Measurements from ENCODE around the gene KLHL26.

Gene KLHL26

DNA sequence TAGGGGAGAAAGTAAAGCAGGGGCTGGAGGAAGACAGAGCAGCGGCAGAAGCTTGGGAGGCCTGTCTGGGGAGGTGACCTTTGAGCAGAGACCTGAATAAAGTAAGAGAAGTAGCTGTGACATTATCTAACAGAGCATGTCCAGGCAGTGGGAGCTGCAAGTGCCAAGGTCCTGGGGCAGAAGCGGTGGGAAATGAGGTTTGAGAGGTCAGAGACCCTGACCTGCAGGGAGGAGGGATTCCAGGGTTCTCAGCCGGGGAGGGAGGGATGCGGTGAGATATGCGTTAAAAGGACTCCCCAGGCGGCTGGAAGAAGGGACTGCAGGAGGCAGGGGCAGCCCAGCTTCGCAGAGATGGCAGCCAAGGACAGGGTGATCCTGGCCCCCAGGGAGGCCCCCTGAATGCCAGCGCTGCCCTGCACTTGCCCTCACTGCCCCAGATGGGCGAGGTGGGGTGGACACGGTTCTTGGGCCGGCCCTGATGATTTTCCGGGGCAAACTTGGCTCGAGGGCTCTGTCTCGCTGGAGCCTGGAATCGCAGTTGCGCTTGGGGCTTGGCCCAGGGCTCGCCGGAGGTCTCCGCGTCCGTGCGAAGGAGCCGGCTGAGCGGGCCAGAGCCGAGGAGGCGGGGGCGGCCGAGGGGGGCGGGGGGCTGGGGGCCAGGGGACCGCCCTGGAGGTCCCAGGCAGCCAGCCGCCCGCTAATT, 33.4 kb upstream of the KLHL26 start:
- no peak for DNase-seq

DNA sequence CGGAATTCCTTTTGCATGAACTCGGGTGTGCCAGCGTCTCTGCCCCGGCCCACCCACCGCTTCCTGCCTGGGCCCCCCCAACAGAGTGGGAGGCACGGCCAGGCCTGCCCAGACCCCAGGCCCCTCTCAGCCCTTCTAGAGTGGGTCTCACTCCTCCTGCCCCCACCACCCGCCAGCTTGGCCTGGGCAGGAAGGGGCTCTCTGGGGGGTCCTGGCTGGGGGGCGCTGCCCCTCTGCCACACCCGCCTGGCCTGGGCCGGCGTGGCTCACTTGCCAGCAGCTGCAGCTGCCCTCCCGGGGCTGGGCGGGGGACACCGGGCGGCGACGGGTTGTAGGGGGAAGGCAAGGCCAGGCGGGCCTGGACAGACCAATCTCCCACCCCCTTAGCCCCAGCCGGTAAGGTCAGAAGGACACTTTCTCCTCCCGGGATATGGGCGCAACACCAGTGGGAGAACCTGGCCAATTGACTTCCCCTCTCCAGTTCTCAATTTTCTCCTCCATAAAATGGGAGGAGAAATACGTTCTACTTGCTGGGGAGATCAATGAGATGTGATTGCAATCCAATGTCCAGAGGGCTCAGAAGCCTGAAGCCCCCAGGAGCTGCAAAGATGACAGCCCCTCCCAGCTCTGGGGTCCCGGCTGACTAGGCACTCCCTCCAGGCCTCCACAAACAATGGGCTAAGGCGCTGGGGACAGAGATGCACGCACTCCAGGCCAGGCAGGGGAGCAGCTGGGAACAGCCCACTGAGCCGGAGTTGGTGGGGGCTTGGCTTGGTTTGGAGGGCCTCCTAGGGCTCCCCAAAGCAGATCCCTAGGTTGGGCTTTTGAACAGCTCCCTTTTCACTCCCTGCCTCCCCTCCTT, 32.6 kb upstream of the KLHL26 start:
- DNase-seq, result no peak

DNA sequence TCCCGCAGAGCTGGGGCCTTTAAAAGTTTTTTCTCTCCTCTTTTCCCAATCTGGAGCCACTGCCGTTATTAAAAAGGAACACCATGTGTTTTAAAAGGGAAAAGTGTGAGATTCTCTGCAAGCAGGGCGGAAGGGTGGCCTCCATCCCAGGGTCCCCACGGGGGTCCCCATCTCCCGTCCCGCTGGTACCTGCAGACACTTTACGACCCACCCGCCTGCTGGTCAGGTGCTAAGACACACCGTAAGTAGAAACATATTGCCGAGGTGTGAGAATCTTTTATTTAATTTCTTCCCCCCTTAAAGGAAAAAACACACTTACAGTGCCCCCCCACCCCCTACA, 32.0 kb upstream of the KLHL26 start:
- DNase-seq, result no peak

DNA sequence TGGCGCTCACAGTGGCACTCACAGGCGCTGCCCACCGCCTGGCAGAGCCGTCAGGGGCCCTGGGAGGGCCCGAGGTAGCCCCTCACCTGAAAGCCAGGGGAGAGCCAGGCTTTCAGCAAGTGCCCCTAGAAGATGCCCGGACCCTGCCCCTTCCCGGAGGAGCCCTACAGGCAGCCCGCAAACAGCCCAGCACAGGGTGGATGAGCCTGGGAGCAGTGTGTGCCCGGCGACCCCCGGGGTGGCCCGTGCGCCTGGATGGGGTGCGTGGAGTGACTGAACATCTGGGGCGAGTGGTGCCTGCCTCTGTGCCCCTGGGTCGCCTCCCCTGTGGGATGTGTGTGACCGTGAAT, 31.7 kb upstream of the KLHL26 start:
- DNase-seq, result no peak

DNA sequence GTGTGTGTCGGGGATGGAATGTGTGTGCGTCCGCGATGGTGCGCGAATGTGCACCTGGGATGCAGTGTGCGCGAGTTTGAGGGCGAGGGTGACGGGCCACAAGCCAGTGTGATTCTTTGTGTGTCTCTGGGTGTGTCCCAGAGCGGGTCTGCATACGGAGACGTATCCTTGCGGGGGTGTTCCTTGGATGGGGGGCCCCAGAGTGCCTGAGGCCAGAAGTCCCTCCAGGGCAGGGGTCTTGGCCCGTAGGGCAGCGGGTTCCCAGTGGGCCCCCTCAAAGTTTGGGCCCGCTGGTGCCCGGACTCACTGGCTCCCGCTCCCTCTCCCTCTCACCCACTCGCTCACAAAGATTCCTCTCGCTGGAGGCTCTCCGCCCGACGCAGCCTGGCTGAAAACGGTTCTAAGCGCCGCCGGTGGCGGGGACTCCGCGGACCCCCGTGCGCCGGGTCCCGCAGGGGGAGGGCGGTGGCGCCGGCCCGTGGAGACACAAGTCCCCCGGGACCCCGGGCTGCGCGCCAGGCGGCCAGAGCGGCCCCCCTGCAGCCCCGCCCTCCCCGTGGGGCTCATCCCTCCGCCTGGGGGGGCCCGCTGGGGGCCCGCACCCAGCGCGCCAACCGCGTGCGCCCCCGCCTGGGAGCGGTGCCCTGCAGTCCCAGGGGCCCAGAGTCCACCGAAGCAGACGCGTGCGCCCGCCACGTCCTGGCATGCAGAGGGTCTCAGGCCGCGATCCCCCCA, 31.1 kb upstream of the KLHL26 start:
- no peak for DNase-seq

DNA sequence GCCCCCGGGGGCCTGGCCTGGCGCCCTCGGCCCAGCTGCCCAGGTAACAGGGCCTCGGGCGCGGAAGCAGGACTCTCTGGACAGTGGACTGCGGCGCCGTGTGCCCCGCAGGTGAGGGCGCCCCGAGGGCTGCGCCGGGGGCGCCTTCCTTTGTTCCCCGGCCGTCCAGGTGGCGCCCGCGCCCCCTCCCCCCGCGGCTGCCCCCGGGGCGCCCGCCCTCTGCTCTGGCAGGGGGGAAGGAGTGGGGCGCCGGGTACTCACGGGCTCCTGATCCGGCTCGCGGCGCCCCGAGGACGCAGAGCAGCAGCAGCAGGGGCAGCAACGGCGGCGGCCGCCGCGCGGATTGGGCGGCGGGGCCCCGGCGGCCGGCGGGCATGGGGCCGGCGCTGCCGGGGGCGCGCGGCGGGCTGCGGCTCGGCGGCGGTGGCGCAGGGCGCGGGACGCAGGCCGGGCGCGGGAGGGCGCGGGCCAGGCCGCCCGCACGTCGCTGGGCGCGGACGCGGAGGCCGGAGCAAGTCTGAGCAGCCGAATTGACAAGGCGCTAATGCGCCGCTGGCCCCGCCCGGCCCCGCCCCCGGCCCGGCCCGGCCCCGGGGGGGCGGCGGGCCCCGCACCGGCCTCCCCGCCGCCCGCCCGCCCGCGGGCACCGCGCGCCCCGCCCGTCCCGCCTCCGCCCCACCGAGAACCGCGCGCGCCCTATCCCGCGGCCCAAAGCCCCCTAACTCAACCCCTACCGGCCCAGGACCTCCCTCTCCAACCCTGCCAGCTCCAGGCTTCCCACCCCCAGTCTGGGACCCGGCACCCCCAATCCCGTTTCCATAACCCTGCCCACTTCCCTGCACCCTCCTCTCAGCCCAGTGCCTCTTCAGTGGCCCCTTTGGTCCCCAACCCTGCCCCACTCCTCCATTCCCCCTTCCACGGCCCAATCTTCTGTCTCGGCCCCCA, 30.3 kb upstream of the KLHL26 start, which contains the start of gene CRLF1:
Gene CRLF1 (minus strand): TSS at position 519 of the 945 bp plus-strand sequence. CDS start 143 bp downstream, at position 376.
- DNase-seq, result no peak

DNA sequence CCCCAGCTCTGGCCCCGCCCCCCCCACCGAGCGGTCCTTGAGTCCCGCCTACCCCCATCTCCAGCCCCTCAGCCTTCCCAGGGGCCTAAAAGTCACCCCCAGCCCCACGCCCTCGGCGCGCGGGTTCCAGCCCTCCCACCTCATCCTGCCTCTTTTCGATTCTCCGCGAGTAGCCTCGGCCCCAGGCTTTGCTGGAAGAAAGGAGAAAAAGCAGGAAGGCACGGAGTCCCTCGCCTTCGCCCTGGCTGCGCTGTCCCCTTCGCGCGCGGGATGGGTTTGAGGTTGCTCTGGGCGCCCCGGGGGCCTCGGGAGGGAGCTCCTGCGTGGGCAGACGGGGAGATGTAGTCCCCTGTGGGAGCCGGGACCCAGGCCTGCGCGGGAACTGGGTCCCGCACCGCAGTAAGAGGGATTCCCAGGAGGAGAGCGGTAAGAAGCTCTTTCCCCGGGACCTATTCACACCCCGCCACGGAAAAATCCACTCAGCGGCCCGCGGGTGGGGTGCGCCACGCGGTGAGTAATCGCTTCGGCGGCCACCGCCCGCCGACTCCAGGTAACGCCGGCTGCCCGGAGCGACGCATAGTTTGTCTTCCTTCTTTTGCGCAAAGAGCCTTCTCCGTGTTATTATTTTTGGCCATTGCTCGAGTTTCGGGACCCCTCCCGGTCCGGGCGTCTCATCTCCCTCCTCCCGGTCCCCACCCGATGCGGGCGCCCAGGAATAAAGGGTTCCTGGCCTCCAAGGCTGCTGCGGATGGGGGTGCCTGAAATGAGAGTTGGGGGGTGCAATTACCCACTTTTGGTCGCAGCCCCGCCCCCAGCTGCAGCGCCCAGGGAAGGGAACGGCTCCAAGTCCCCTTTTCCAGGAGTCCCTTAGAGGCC, 29.4 kb upstream of the KLHL26 start:
- DNase-seq, result no peak

DNA sequence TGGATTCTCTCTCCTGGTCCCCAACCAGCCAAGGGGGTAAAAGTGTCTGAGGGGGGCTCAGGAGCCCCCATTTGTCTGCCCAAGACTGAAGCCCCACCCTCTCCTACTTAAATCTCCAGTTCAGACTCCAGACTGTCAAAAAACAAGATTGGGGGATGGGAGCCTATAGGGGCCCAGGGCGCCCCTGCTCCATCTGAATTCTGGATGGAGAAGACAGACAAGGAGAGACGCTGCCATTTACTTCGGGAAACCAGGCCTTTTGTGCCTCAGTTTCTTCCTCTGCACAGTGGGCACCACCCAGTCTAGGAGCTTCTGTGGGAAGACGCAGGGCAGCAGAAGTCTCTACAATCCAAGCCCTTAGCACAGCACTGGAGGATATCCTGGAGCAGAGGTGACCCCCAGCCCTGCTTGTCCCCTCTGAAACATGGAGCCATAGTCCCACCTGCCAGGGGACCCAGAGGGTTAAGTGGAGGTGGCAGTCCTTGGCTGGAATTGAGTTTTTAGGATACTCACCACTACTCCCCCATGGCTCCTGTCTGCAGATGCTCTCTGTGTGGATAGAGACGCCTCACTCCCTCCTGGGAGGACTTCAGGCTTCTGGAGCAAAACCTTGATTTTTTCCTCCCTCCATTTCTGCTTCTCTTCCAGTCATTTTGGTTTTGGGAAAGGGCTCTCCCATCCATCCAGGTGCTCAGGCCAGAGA, 28.6 kb upstream of the KLHL26 start:
- no peak for DNase-seq

DNA sequence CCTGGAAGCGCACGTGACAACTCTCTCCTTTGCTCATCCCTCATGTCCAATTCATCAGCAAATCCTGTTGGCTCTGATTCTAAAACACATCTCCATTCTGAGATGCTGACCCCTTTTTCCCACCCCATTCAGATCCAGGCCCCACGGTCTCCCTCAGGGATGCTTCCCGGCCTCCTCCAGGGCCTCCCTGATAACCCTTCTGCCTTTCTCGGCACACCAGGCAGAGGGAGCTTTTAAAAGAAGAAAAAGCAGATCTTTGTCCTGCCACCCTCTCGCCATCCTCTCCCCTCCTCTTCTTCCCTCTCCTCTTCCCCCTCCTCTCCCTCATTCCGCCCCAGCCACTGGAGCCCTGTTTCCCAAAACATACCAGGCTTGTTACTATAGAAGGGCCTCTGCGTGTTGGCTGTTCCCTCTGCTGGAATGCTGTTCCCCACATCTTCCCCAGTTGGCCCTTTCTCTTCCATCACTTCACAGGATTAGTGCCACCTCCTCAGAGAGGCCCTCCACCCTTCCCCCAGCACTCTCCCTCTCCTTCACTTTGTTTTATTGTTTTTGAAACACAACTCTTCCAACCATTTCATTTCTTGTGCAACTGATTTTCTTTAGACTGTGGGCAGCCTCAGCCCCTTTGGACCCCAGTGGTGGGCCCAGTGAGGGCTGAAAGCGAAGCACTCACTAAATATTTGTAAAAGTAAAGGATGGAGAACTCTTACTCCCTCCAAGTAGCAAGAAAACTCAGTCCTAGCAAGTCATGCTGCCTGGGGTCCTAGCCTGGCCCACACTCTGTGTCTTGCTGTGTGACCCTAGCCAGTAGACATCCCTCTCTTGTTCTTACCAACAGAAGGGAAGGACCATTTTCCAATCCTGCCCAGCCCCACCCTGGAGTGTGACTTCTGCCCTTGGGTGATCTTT, 27.8 kb upstream of the KLHL26 start:
- no peak for DNase-seq

DNA sequence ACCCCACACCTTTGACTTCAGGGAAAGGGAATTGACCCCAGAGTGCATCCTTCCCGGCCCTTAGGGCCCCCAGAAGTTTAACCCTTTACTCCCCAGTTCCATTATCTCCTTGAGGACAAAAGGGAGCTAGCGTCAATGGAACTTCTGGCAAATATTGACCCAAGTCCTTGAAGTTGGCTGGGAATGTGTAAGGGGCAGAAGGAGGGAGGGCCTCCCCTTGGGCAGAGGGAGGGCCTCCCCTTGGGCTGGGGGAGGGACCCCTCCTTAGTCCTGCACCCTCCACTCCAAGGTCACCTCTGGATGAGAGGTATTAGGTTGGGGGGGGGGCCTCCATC, 27.1 kb upstream of the KLHL26 start:
- no peak for DNase-seq

DNA sequence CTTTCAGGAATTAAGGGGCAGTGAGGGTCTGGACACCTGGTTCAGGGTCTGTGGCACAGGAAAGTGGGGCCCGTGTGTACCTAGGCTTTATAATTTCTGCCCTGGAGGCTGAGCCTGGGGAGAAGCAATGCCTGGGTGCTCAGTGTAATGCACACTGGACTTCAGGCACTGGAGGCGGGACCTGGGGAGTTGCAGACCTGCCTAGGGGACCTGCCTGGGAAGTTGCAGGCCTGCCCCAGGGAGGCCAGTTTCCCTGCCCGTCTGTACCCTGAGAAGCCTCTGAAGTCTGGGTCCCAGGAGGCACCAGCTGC, 26.6 kb upstream of the KLHL26 start:
- DNase-seq, result no peak

DNA sequence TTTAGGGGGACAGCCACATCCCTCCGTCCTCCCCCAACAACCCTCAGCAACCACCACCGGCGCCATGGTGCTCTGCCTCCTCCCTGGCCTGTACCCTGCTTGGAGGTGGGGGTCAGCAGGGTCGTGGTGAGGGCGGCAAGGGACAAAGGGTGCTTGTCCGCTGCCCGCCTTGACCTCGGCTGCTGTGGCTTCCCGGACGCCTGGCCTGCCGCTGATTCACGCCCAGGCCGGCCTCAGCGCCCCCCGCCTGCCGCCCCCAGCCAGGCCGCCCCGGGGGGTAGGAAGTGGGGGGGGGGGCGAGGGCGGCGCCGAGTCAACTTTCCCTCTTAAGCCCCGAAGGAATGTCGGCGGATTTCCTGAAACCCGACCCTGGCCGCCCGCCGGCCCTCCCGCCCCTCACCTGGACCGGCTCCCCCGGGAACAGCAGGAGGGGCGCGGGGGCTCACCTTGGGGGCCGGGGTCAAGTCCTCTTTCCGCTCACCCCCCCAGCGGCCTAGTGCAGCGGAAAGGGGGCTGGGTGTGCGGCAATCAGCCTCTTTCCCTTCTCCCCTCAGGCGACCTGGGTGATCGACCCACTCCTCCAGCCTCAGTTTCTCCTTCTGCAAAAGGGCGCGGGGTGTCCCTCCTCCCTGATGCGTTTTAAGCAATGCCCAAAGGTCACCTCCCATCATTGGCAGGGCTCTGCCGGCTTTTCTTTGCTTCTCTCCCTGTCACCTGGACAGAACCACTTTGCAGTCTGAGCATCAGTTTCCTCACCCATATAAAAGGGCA, 26.1 kb upstream of the KLHL26 start:
- no peak for DNase-seq

DNA sequence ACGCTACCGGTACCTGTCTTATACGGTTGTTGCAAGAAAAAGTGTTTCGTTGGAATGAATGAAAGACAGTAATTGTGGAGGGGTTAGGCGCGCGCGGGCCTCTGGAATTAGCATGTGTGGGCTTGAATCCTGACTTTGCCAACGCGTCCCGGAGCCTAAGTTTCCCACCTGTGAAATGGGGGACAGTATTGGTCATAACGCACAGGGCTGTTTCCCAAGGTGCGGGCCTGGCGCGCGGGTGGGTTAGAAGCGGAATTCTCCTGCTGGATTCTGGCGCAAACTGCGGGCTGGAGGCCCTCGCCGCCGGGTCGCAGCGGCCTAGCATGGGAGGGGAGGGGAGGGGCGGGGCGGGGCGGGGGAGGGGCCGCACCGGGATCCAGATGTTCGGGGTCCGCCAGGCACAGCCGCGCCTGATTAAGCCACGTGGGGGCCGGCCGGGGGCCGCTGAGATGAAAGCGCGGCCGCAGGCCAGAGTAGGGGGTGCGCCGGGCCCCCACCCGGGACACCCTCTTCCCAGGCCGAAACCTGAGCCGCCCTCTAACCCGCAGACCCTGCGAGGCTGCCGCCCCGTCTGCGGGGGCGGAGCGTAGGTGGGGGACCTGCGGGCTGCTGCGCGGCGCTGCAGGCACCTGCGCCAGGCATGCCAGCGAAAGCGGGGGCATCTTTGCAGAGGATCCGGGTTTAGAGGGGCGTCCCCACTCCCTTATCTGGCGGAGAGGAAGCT, 25.3 kb upstream of the KLHL26 start:
- no peak for DNase-seq

DNA sequence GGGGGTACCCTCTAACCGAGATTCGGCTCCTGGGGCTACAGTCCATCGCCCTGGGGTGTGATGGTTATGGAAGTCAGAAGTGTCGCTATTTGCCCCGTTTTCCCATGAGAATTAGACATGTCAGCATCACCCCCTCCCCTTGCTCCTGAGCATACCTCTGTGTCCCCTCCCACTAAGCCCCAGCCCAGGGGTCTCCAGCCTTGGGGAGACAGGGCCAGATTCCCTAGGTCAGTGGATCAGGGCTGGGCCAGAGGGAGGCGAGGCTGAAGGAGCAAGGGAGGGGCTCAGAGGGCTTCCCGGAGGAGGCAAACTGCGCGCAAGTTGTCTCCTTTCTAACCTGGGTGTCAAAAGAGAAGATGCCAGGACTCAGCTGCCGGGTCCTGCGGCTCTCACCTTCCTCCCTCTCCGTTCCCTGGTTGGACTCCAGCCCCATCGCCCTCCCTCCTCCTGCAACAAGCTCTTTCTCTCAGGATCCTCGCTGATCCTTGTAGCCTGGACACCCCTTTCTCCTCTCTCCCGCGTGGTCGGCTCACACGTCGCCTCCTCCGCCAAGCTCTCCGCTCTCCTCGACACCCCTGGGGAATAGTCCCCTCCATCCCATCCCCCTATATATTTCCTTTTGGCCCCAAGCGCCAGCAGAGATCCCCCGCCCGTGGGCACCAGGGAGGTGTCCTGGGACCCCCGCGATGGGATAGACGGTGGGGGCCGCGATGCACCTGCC, 24.6 kb upstream of the KLHL26 start:
- no peak for DNase-seq

DNA sequence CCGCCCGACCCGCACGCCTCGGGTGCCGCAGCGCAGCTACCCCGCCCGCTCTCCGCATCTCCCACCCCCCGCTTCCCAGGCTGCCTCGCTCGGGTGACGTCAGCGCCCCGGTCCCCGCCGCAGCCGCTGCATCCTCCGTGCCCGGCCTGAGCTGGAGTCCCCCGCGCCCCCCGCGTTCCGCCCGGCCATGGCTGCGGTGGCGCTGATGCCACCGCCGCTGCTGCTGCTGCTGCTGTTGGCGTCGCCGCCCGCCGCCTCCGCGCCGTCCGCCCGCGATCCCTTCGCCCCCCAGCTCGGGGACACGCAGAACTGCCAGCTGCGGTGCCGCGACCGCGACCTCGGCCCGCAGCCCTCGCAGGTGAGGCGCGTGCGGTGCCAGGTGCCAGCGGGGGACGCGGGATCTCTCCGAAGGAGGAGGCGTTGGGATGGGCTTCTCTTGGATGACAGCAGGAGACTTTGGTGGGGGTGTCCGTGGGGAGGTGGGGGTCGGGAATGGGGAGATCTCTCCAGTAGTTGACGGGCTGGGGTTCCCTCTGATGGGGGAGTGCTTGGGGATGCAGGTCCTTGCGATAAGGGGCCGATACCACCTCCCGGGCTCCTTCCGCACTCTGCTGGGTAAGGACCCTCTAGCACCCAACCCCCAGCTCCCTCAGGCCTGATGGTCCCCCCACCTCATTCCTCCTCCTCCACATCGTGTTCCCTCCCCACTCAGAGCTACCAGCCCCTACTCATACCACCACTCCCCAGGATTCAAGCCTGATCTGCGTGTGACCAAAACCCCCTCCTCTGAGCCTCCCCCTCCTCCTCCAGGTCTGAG, 23.8 kb upstream of the KLHL26 start, which contains the start of gene TMEM59L:
Gene TMEM59L (plus strand): TSS at position 99 of the 817 bp plus-strand sequence. CDS start 89 bp downstream, at position 188.
- DNase-seq, result no peak

DNA sequence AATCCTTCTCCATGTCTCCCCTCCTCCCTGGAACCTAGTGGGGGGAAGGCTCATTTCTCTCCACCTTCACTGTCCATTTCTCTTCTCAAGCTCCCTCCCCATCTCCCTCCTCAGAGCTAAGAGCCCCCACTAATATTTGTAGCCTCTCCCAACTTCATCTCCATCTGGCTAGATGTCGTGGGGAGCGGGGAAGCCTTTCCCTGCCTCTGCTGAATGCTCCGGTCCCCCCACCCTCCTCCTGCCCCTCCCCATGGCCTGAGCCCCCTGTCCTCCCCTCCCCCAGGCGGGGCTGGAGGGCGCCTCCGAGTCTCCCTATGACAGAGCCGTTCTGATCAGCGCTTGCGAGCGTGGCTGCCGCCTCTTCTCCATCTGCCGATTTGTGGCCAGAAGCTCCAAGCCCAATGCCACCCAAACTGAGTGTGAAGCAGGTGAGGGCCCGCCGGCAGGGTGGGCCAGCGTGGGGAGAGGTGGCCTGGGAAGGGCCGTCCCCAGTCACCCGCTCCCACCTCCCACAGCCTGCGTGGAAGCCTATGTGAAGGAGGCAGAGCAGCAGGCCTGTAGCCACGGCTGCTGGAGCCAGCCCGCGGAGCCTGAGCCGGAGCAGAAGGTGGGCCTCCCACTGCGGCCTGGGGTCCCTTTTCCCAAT, 23.1 kb upstream of the KLHL26 start:
- DNase-seq, result no peak
